ENCODE data around the gene ASS1.

The ASS1 gene

GRCh38 chr9:130454096-130454811, 9.5 kb downstream of the ASS1 start:
- Histone ChIP-seq H3K27ac (no peak overlapping the region), H3K4me1 (ENCODE audit: control insufficient read depth in 1 of 2, insufficient read depth in 1 of 2, low read depth in 1 of 2, low read length in 1 of 2) (no peaks in the 10 kb centered on the region), H3K36me3 (no peaks in the 10 kb centered on the region), H3K27me3 (peaks cover 69% of the 10 kb centered on the region), H3K4me3 (ENCODE audit: low read depth in 1 of 2, low read length in 1 of 2) (no peak overlapping the region), H3K9me3 (no peaks in the 10 kb centered on the region)
- TF ChIP-seq CTCF (IDR thresholded peaks at IDR 0.05): no peak

GRCh38 chr9:130454812-130455325, 10.1 kb downstream of the ASS1 start:
- no peak for TF ChIP-seq CTCF (IDR thresholded peaks at IDR 0.05)
- Histone ChIP-seq H3K9me3 (no peaks in the 10 kb centered on the region), H3K36me3 (no peaks in the 10 kb centered on the region), H3K4me3 (ENCODE audit: low read depth in 1 of 2, low read length in 1 of 2) (no peak overlapping the region), H3K27me3 (peaks cover 68% of the 10 kb centered on the region), H3K4me1 (ENCODE audit: control insufficient read depth in 1 of 2, insufficient read depth in 1 of 2, low read depth in 1 of 2, low read length in 1 of 2) (no peaks in the 10 kb centered on the region), H3K27ac (no peak overlapping the region)

- Histone ChIP-seq H3K9me3 (no peaks in the 10 kb centered on the region), H3K36me3 (no peaks in the 10 kb centered on the region), H3K4me1 (ENCODE audit: control insufficient read depth in 1 of 2, insufficient read depth in 1 of 2, low read depth in 1 of 2, low read length in 1 of 2) (no peaks in the 10 kb centered on the region), H3K27ac (no peak overlapping the region), H3K27me3 (peaks cover 63% of the 10 kb centered on the region), H3K4me3 (ENCODE audit: low read depth in 1 of 2, low read length in 1 of 2) (no peak overlapping the region)
- no peak for TF ChIP-seq CTCF (IDR thresholded peaks at IDR 0.05)
These were observed 13.5 kb downstream of the ASS1 start for GRCh38 chr9:130458027-130458803.

GRCh38 chr9:130458804-130459067, 14.0 kb downstream of the ASS1 start:
- Histone ChIP-seq H3K4me1 (ENCODE audit: control insufficient read depth in 1 of 2, insufficient read depth in 1 of 2, low read depth in 1 of 2, low read length in 1 of 2) (no peaks in the 10 kb centered on the region), H3K36me3 (no peaks in the 10 kb centered on the region), H3K9me3 (no peaks in the 10 kb centered on the region), H3K27me3 (peaks cover 62% of the 10 kb centered on the region), H3K4me3 (ENCODE audit: low read depth in 1 of 2, low read length in 1 of 2) (no peak overlapping the region), H3K27ac (no peak overlapping the region)
- TF ChIP-seq CTCF (IDR thresholded peaks at IDR 0.05): no peak

- peaks cover 58% of the 10 kb centered on the region for H3K27me3 ChIP-seq
- H3K9me3 ChIP-seq: no peaks in the 10 kb centered on the region
- no peak overlapping the region for H3K4me3 ChIP-seq (ENCODE audit: low read depth in 1 of 2, low read length in 1 of 2)
- TF ChIP-seq CTCF (IDR thresholded peaks at IDR 0.05): no peak
- H3K4me1 ChIP-seq (ENCODE audit: control insufficient read depth in 1 of 2, insufficient read depth in 1 of 2, low read depth in 1 of 2, low read length in 1 of 2): no peaks in the 10 kb centered on the region
- H3K27ac ChIP-seq: no peak overlapping the region
- no peaks in the 10 kb centered on the region for H3K36me3 ChIP-seq
These were observed 14.4 kb downstream of the ASS1 start for GRCh38 chr9:130459151-130459550.
